Trophoblast cell (in vitro differentiated cells and primary cell): ENCODE measurements around the gene STARD13.
A peak's percentile ranks its signal among the peaks of the same experiment; 100 is the strongest.

ENCODE experiments used
- DNase-seq, 2 donors: peaks; one replicate each; pipeline ENCODE4 v3.0.0-alpha.2; 2016
- H2AFZ ChIP-seq: 2 replicates; pipeline ENCODE4 v1.6.1; 2013; ENCODE audit warnings: low read length, moderate library complexity, mild to moderate bottlenecking; ENCODE audit not compliant: insufficient read depth, poor library complexity
- H2AK5ac ChIP-seq: 2 replicates; pipeline ENCODE4 v1.6.1; 2013; ENCODE audit warnings: mild to moderate bottlenecking, low read length
- H2BK120ac ChIP-seq: 2 replicates; pipeline ENCODE4 v1.6.1; 2013; ENCODE audit warnings: low read length, mild to moderate bottlenecking, moderate library complexity; ENCODE audit not compliant: insufficient read depth, poor library complexity
- H2BK12ac ChIP-seq: 2 replicates; pipeline ENCODE4 v1.6.1; 2013; ENCODE audit warnings: mild to moderate bottlenecking, low read length, moderate library complexity
- H2BK5ac ChIP-seq: 2 replicates; pipeline ENCODE4 v1.6.1; 2013; ENCODE audit warnings: low read length, low read depth, moderate library complexity, mild to moderate bottlenecking; ENCODE audit not compliant: poor library complexity
- H3K14ac ChIP-seq: 2 replicates; pipeline ENCODE4 v1.6.1; 2013; ENCODE audit warnings: mild to moderate bottlenecking, low read length
- H3K18ac ChIP-seq: 2 replicates; pipeline ENCODE4 v1.6.1; 2013; ENCODE audit warnings: mild to moderate bottlenecking, low read length
- H3K23ac ChIP-seq: 2 replicates; pipeline ENCODE4 v1.6.1; 2013; ENCODE audit warnings: low read length
- H3K27ac ChIP-seq: 2 replicates; pipeline ENCODE4 v1.5.1; 2013; ENCODE audit warnings: low read depth, mild to moderate bottlenecking, inconsistent platforms, low read length, moderate library complexity
- H3K27me3 ChIP-seq: 2 replicates; pipeline ENCODE4 v1.6.1; 2013; ENCODE audit warnings: inconsistent platforms, mild to moderate bottlenecking, low read length, moderate library complexity; ENCODE audit not compliant: insufficient read depth
- H3K36me3 ChIP-seq, 2 experiments: 1 replicate in 1 of 2; 2 replicates in 1 of 2; pipeline ENCODE4 v1.6.1; 2013; ENCODE audit warnings: low read length in 2 of 2, mild to moderate bottlenecking in 2 of 2, moderate library complexity in 1 of 2; ENCODE audit not compliant: insufficient read depth in 2 of 2, control insufficient read depth in 1 of 2
- H3K4ac ChIP-seq: 2 replicates; pipeline ENCODE4 v1.6.1; 2013; ENCODE audit warnings: low read depth, mild to moderate bottlenecking, low read length, moderate library complexity
- H3K4me1 ChIP-seq, 2 experiments: 1 replicate in 1 of 2; 2 replicates in 1 of 2; pipeline ENCODE4 v1.6.1; 2013; ENCODE audit warnings: low read length in 2 of 2, mild to moderate bottlenecking in 2 of 2, moderate library complexity in 1 of 2; ENCODE audit not compliant: insufficient read depth in 2 of 2, control insufficient read depth in 1 of 2
- H3K4me2 ChIP-seq: 2 replicates; pipeline ENCODE4 v1.6.1; 2013; ENCODE audit warnings: inconsistent platforms, mild to moderate bottlenecking, low read length, moderate library complexity
- H3K4me3 ChIP-seq: 2 replicates; pipeline ENCODE4 v1.5.1; 2013; ENCODE audit warnings: mild to moderate bottlenecking, low read depth, low read length, inconsistent platforms
- H3K79me1 ChIP-seq: one replicate; pipeline ENCODE4 v1.6.1; 2013; ENCODE audit warnings: low read length
- H3K79me2 ChIP-seq: 2 replicates; pipeline ENCODE4 v1.6.1; 2013; ENCODE audit warnings: low read length, mild to moderate bottlenecking; ENCODE audit not compliant: control insufficient read depth, insufficient read depth, poor library complexity
- H3K9ac ChIP-seq: 2 replicates; pipeline ENCODE4 v1.6.1; 2013; ENCODE audit warnings: mild to moderate bottlenecking, low read length
- H3K9me3 ChIP-seq: 2 replicates; pipeline ENCODE4 v1.6.1; 2013; ENCODE audit warnings: low read depth, mild to moderate bottlenecking, control low read depth, inconsistent platforms, low read length; ENCODE audit not compliant: insufficient read depth
- H4K12ac ChIP-seq: 2 replicates; pipeline ENCODE4 v1.6.1; 2013; ENCODE audit warnings: low read depth, mild to moderate bottlenecking, low read length, moderate library complexity
- H4K8ac ChIP-seq: 2 replicates; pipeline ENCODE4 v1.6.1; 2013; ENCODE audit warnings: low read depth, mild to moderate bottlenecking, low read length, moderate library complexity
- H4K91ac ChIP-seq: one replicate; pipeline ENCODE4 v1.6.1; 2013; ENCODE audit warnings: low read depth, mild to moderate bottlenecking, low read length, moderate library complexity
- WGBS: extraction: QIAGEN DNeasy Blood & Tissue Kit; methylation state at CpG from one replicate; pipeline ENCODE4 v1.1.7; 2013; ENCODE audit warnings: missing lambda C conversion rate; ENCODE audit not compliant: insufficient read length, insufficient coverage; ENCODE audit errors: extremely low coverage; 5-methylcytosine and 5-hydroxymethylcytosine counted together

STARD13 gene

DNA sequence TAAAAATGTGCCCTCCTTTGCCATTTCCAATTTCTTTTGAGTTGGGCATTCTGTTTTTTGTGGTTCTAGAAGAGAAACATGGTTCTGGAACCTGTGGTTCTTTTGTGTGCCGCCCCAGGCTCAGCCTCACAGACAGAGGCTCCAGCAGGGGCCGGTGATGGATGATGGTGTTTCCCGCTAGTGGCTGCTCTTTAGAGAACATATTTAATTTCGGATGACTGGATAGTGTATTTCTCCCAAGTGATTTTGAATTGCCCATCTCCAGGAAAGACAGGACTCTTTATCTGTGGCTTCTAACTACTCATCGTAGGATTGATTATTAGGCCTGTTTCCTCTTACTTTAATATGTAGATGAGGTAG is 194.2 kb downstream of the STARD13 start:
- H3K9me3 ChIP-seq: peaks cover 2% of the 10 kb centered on the region
- no peak overlapping the region for H3K4me2 ChIP-seq
- no peak overlapping the region for H2AFZ ChIP-seq
- H3K18ac ChIP-seq: no peak overlapping the region
- no peak overlapping the region for H3K27ac ChIP-seq
- no peak overlapping the region for H2BK12ac ChIP-seq
- no peaks in the 10 kb centered on the region for H3K79me2 ChIP-seq
- no peak overlapping the region for H3K9ac ChIP-seq
- H3K27me3 ChIP-seq: no peaks in the 10 kb centered on the region
- no peak overlapping the region for H2AK5ac ChIP-seq
- no peak for DNase-seq
- no peak overlapping the region for H2BK5ac ChIP-seq
- H3K4ac ChIP-seq: no peak overlapping the region
- no peak overlapping the region for H3K23ac ChIP-seq
- H3K36me3 ChIP-seq: no peaks in the 10 kb centered on the region
- no peak overlapping the region for H4K12ac ChIP-seq
- H2BK120ac ChIP-seq: no peak overlapping the region
- H3K4me3 ChIP-seq: no peak overlapping the region
- WGBS: no CpG with 5 or more reads among the region's 5 CpGs
- no peak overlapping the region for H3K14ac ChIP-seq
- no peak overlapping the region for H4K8ac ChIP-seq
- no peak overlapping the region for H4K91ac ChIP-seq
- H3K4me1 ChIP-seq: peaks cover 5 to 16% of the 10 kb centered on the region in 2 experiments
- peaks cover 2% of the 10 kb centered on the region for H3K79me1 ChIP-seq

DNA sequence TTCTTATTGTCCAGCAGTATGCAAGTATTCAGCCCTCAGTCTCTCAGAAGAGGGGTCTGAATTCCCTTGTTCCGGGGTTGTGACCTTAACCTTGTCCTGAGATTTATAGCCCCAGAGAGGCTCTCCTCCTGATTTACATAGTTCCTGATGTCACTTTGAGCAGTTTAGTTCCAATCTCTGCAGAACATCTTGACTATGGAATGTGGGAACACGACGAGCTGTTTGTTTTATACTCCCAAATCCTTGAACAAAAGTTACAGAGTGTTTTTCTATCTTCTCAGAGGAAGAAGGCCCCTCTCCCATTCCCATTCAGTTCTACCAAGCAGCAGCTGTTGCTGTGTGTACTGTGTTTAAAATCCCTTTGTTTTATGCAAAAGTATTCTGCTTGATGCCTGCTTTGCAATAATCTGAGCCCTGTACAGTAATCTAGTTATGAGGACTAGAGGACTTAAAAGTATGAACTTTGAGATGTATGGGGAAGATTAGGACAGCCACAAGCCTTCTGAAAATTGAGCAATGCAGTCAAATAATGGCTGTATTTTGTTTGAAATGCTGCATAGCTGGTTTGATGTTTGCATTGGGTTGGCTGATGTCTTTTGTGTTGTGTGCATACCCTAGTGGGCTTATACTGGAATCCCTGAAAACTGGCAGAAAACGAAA is 194.7 kb downstream of the STARD13 start:
- no CpG with 5 or more reads among the region's 4 CpGs for whole genome bisulfite sequencing
- H2BK12ac ChIP-seq: no peak overlapping the region

GRCh38 chr13:33089311-33089710 is 196.2 kb downstream of the STARD13 start:
- H4K12ac ChIP-seq: no peak overlapping the region
- no peak overlapping the region for H4K8ac ChIP-seq
- no peaks in the 10 kb centered on the region for H3K79me2 ChIP-seq
- no peak overlapping the region for H2BK120ac ChIP-seq
- peaks cover 2% of the 10 kb centered on the region for H3K79me1 ChIP-seq
- peaks cover 2% of the 10 kb centered on the region for H3K9me3 ChIP-seq
- H3K23ac ChIP-seq: no peak overlapping the region
- H3K18ac ChIP-seq: no peak overlapping the region
- H4K91ac ChIP-seq: no peak overlapping the region
- H2BK5ac ChIP-seq: no peak overlapping the region
- no CpG with 5 or more reads among the region's 3 CpGs for WGBS
- H2BK12ac ChIP-seq: no peak overlapping the region
- H2AFZ ChIP-seq: no peak overlapping the region
- no peak overlapping the region for H3K4me3 ChIP-seq
- H3K27ac ChIP-seq: no peak overlapping the region
- H3K9ac ChIP-seq: no peak overlapping the region
- H3K4ac ChIP-seq: no peak overlapping the region
- peaks cover 5 to 16% of the 10 kb centered on the region in 2 experiments for H3K4me1 ChIP-seq
- no peaks in the 10 kb centered on the region for H3K27me3 ChIP-seq
- no peaks in the 10 kb centered on the region for H3K36me3 ChIP-seq
- H2AK5ac ChIP-seq: no peak overlapping the region
- DNase-seq: no peak
- H3K14ac ChIP-seq: no peak overlapping the region
- H3K4me2 ChIP-seq: no peak overlapping the region

More for the DNA sequence above, 194.7 kb downstream of the STARD13 start:
- Histone ChIP-seq H3K36me3 (no peaks in the 10 kb centered on the region), H3K23ac (no peak overlapping the region), H3K9ac (no peak overlapping the region), H3K79me1 (peaks cover 2% of the 10 kb centered on the region), H4K91ac (no peak overlapping the region), H4K8ac (no peak overlapping the region), H2AFZ (no peak overlapping the region), H3K4me2 (no peak overlapping the region), H3K9me3 (peaks cover 2% of the 10 kb centered on the region), H3K79me2 (no peaks in the 10 kb centered on the region), H3K4me1 (peaks cover 5 to 16% of the 10 kb centered on the region in 2 experiments), H2BK120ac (no peak overlapping the region), H4K12ac (no peak overlapping the region), H3K27me3 (no peaks in the 10 kb centered on the region), H2AK5ac (no peak overlapping the region), H3K14ac (no peak overlapping the region), H3K4me3 (no peak overlapping the region), H2BK5ac (no peak overlapping the region), H3K18ac (no peak overlapping the region), H3K4ac (no peak overlapping the region), H3K27ac (no peak overlapping the region)
- DNase-seq: peak; percentile 51 to 81

GRCh38 chr13:33087790-33088189 is 197.8 kb downstream of the STARD13 start:
- H3K14ac ChIP-seq: no peak overlapping the region
- no peaks in the 10 kb centered on the region for H3K36me3 ChIP-seq
- H3K79me2 ChIP-seq: no peaks in the 10 kb centered on the region
- no peak overlapping the region for H3K9ac ChIP-seq
- H4K12ac ChIP-seq: no peak overlapping the region
- H3K4me1 ChIP-seq: peaks cover 5 to 16% of the 10 kb centered on the region in 2 experiments
- H2BK5ac ChIP-seq: no peak overlapping the region
- H2BK12ac ChIP-seq: no peak overlapping the region
- H3K27me3 ChIP-seq: no peaks in the 10 kb centered on the region
- H3K4ac ChIP-seq: no peak overlapping the region
- H3K27ac ChIP-seq: no peak overlapping the region
- no peak for DNase-seq
- H2BK120ac ChIP-seq: no peak overlapping the region
- no peak overlapping the region for H2AFZ ChIP-seq
- H3K18ac ChIP-seq: no peak overlapping the region
- WGBS: no CpG with 5 or more reads among the region's 3 CpGs
- no peak overlapping the region for H3K4me2 ChIP-seq
- H4K8ac ChIP-seq: no peak overlapping the region
- H4K91ac ChIP-seq: no peak overlapping the region
- peaks cover 2% of the 10 kb centered on the region for H3K79me1 ChIP-seq
- H2AK5ac ChIP-seq: no peak overlapping the region
- no peaks in the 10 kb centered on the region for H3K9me3 ChIP-seq
- no peak overlapping the region for H3K23ac ChIP-seq
- no peak overlapping the region for H3K4me3 ChIP-seq
